VCaP (cell line): Measurements from ENCODE around the gene IAPP.

Experiments
- H3K27ac ChIP-seq: fragments of 450-650 bp; 2 replicates; pipeline ENCODE4 v1.5.1; 2017
- CTCF ChIP-seq: fragments of 450-650 bp; conservative IDR thresholded peaks from 2 replicates; pipeline ENCODE4 v1.5.1; 2017; ENCODE audit warnings: mild to moderate bottlenecking, moderate library complexity

Gene IAPP

DNA sequence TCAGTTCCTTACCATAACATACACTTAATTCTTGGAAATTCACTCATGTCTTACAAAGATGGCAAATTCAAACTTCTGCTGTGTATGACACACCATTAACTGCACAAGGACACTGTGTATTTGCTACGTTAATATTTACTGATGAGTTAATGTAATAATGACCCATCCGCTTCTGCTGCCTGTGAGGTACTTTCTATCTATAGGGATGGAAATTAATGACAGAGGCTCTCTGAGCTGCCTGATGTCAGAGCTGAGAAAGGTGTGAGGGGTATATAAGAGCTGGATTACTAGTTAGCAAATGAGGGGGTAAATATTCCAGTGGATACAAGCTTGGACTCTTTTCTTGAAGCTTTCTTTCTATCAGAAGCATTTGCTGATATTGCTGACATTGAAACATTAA, at the start of gene IAPP:
Gene IAPP, plus strand, starts transcription at position 301 of the 400 bp plus-strand sequence. CDS start 450 bp downstream, outside the sequence.
- no peak within 1 kb of the TSS for H3K27ac ChIP-seq
- TF ChIP-seq CTCF = no peak

- TF ChIP-seq CTCF = no peak
- H3K27ac ChIP-seq = no peak overlapping the region
Observed at GRCh38 chr12:21323736-21324135, 49.0 kb upstream of the IAPP start.

DNA sequence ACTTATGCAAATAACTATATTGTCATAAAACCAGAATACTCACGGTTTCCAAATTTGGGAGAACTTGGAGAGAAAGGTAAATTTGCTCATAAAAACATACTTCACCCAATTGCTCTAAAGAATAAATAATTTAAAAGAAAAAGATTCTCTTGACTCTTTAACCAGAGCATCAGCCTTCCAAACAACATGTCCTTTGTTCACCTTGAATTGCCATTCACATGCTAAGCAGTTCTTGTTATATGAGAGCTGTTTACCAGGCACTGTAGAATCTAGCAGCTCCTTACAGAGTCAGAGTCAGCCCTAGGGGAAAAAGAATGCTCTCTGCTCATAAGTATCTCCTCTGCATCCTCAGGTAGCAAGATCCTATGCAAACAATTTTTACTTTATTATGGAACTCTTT, 48.2 kb upstream of the IAPP start:
- no peak for TF ChIP-seq CTCF
- H3K27ac ChIP-seq = no peak overlapping the region

DNA sequence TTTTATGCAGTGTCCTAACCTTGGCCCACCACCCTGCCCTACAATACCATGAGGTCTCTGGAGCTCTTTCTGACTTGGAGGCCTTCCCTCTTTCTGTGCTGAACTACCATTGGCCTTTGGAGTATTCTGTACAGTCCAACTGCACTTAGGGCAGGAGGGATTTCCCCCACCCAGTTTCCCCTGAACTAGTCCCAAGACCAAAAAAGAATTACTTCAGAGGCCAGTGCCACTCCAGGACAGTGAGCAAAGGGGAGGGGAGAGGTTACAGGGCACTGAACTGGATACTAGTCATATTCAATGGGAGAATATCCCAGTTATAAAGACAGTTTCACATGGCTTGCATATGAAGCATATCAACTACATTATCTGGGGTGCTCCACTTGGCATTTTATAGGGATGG, 44.1 kb upstream of the IAPP start:
- TF ChIP-seq CTCF = no peak

DNA sequence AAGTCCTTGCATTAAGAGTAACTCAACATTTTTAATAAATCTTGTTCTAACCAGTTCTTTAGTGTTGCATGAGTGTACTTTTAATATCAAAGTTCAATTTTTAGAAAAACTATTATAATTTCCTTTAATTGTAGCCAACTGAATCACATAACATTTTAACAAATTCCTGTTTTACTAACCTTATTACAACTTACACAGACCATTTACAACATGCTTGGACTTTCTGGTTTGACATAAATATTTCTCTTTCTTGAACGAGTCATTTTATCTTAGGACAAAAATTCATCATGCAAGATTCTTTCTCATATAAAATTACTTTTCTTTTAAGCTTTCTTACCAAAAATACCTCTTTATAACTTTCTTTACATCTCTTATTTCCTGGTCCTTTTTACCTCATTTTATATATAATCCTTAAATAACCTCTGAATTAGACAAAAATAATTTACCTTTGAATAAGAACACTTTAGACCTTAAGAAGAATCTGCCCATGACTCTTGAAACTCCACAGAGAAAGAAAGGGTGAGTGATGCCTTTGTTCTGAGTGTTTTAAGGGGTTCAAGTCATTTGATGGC, 41.9 kb upstream of the IAPP start:
- no peak overlapping the region for H3K27ac ChIP-seq
- TF ChIP-seq CTCF = no peak

More for the DNA sequence above, 44.1 kb upstream of the IAPP start:
- no peak overlapping the region for H3K27ac ChIP-seq

- TF ChIP-seq CTCF = no peak
- no peak within 1 kb of the TSS; the same call in 1 of the 2 replicates for H3K27ac ChIP-seq
Observed at GRCh38 chr12:21334771-21335325, 37.9 kb upstream of the IAPP start, which contains the start of gene SLCO1A2. TSS of gene SLCO1A2 (minus strand) at chr12:21334917. CDS start at chr12:21334647, 270 bp downstream.

DNA sequence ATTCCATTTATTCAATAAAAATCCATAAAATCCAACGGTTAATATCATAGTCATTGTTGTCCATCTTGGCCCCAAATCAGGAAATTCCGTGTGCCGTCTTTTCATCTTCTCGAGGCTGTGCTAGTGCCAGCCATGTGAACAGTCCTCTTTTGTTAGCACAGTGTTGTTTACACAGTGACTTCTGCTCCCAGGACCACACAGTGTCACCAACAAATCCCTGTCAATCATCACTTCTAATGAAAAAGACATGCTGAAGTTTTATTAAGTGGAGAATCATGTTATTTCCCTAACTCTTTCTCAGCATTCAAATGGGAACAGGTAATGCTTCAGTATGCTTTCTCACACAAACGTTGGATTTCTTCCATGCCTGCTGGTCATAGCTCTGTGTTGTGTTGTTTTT, 36.0 kb upstream of the IAPP start:
- H3K27ac ChIP-seq = peak overlapping the region; percentile 28
- TF ChIP-seq CTCF = no peak
